ENCODE results near the gene DENND1B.
"Not testable (repeated sequence)": the region's sequence is repeated elsewhere in the genome, so short reads cannot be mapped to it uniquely, and the experiment has no call there.

The DENND1B gene

DNA sequence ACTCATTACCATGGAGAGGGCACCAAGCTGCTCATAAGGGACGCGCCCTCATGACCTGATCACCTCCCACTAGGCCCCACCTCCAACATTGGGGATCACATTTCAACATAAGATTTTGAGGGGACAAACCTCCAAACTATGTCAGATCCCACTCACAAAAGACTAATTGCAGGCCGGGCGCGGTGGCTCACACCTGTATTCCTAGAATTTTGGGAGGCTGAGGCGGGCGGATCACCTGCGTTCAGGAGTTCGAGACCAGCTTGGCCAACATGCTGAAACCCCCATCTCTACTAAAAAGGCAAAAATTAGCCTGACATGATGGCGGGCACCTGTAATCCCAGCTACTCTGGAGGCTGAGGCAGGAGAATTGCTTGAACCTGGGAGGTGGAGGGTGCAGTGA lies 278.6 kb downstream of the DENND1B start:
- Histone ChIP-seq H3K4me2 (ENCODE audit: low read depth, low read length) (no peak overlapping the region), H2AFZ (ENCODE audit: low read length) (no peak overlapping the region), H3K9me3 (replicated peaks; ENCODE audit: insufficient read depth, low read length) (no peaks in the 10 kb centered on the region), H3K79me2 (ENCODE audit: low read length) (no peaks in the 10 kb centered on the region), H3K9me2 (replicated peaks; ENCODE audit: insufficient read depth, low read length) (no peaks in the 10 kb centered on the region), H3K4me3 (ENCODE audit: low read length) (no peak overlapping the region), H3K4me1 (ENCODE audit: low read length) (no peaks in the 10 kb centered on the region), H3K9ac (ENCODE audit: low read length) (no peak overlapping the region), H4K20me1 (ENCODE audit: insufficient read depth, low read length) (no peaks in the 10 kb centered on the region), H3K27me3 (replicated peaks; ENCODE audit: insufficient read depth, low read length) (no peaks in the 10 kb centered on the region), H3K36me3 (replicated peaks; ENCODE audit: insufficient read depth, low read length) (no peaks in the 10 kb centered on the region), H3F3A (ENCODE audit: insufficient read depth, low read length) (no peaks in the 10 kb centered on the region), H3K27ac (ENCODE audit: low read length) (no peak overlapping the region)
- TF ChIP-seq EZH2 (optimal IDR thresholded peaks at IDR 0.05; ENCODE audit: low read depth, low read length): no peak
- TF ChIP-seq EZH2phosphoT487 (IDR thresholded peaks at IDR 0.05; ENCODE audit: low read length): no peak
- TF ChIP-seq, protein P1, sequence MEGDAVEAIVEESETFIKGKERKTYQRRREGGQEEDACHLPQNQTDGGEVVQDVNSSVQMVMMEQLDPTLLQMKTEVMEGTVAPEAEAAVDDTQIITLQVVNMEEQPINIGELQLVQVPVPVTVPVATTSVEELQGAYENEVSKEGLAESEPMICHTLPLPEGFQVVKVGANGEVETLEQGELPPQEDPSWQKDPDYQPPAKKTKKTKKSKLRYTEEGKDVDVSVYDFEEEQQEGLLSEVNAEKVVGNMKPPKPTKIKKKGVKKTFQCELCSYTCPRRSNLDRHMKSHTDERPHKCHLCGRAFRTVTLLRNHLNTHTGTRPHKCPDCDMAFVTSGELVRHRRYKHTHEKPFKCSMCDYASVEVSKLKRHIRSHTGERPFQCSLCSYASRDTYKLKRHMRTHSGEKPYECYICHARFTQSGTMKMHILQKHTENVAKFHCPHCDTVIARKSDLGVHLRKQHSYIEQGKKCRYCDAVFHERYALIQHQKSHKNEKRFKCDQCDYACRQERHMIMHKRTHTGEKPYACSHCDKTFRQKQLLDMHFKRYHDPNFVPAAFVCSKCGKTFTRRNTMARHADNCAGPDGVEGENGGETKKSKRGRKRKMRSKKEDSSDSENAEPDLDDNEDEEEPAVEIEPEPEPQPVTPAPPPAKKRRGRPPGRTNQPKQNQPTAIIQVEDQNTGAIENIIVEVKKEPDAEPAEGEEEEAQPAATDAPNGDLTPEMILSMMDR (IDR thresholded peaks at IDR 0.05; ENCODE audit: low read length): no peak
- no peak for DNase-seq

DNA sequence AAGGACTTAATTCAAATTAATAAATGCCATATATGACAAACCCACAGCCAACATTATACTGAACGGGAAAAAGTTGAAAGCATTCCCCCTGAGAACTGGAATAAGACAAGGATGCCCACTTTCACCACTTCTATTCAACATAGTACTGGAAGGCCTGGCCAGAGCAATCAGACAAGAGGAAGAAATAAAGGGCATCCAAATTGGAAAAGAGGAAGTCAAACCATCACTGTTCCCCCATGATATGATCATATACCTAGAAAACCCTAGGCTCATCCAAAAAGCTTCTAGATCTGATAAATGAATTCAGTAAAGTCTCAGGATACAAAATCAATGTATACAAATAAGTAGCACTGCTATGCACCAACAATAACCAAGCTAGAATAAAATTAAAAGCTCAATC lies 283.8 kb downstream of the DENND1B start:
- H3K4me2 ChIP-seq (ENCODE audit: low read depth, low read length); H3K9me2 ChIP-seq (replicated peaks; ENCODE audit: insufficient read depth, low read length); H2AFZ ChIP-seq (ENCODE audit: low read length); H3K4me3 ChIP-seq (ENCODE audit: low read length); H3K79me2 ChIP-seq (ENCODE audit: low read length); H3K27me3 ChIP-seq (replicated peaks; ENCODE audit: insufficient read depth, low read length); H3K9me3 ChIP-seq (replicated peaks; ENCODE audit: insufficient read depth, low read length); H3K9ac ChIP-seq (ENCODE audit: low read length); H3K27ac ChIP-seq (ENCODE audit: low read length); H3K4me1 ChIP-seq (ENCODE audit: low read length); H3K36me3 ChIP-seq (replicated peaks; ENCODE audit: insufficient read depth, low read length); H3F3A ChIP-seq (ENCODE audit: insufficient read depth, low read length); DNase-seq; H4K20me1 ChIP-seq (ENCODE audit: insufficient read depth, low read length): not testable (repeated sequence)

DNA sequence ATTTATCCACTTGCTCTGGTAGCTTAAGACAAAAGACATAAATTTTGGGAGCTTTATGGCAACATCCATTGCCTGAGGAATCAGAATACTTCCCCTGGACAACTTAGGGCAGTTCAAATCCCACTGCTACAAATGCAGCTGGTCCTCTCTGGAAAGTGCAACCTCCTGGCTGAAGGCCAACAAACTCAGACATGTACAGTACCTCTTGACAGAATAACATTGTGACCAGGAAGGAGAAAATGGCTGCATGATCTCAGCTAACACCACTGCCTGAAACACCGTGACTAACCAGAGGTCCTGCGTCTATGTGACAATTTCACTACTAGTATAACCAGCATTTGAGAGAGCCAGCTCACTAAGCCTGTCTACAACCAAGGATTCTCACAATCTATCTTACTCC lies 288.3 kb downstream of the DENND1B start:
- Histone ChIP-seq H3K79me2 (ENCODE audit: low read length) (no peaks in the 10 kb centered on the region), H3K9ac (ENCODE audit: low read length) (no peak overlapping the region), H2AFZ (ENCODE audit: low read length) (no peak overlapping the region), H3F3A (ENCODE audit: insufficient read depth, low read length) (no peaks in the 10 kb centered on the region), H3K27me3 (replicated peaks; ENCODE audit: insufficient read depth, low read length) (no peaks in the 10 kb centered on the region), H3K9me3 (replicated peaks; ENCODE audit: insufficient read depth, low read length) (no peaks in the 10 kb centered on the region), H3K4me1 (ENCODE audit: low read length) (no peaks in the 10 kb centered on the region), H3K36me3 (replicated peaks; ENCODE audit: insufficient read depth, low read length) (no peaks in the 10 kb centered on the region), H3K27ac (ENCODE audit: low read length) (no peak overlapping the region), H3K4me3 (ENCODE audit: low read length) (no peak overlapping the region), H3K9me2 (replicated peaks; ENCODE audit: insufficient read depth, low read length) (no peaks in the 10 kb centered on the region), H4K20me1 (ENCODE audit: insufficient read depth, low read length) (no peaks in the 10 kb centered on the region), H3K4me2 (ENCODE audit: low read depth, low read length) (no peak overlapping the region)
- no peak for TF ChIP-seq EZH2phosphoT487 (IDR thresholded peaks at IDR 0.05; ENCODE audit: low read length)
- TF ChIP-seq EZH2 (optimal IDR thresholded peaks at IDR 0.05; ENCODE audit: low read depth, low read length): no peak
- TF ChIP-seq, protein P1 (IDR thresholded peaks at IDR 0.05; ENCODE audit: low read length): no peak
- DNase-seq: no peak

DNA sequence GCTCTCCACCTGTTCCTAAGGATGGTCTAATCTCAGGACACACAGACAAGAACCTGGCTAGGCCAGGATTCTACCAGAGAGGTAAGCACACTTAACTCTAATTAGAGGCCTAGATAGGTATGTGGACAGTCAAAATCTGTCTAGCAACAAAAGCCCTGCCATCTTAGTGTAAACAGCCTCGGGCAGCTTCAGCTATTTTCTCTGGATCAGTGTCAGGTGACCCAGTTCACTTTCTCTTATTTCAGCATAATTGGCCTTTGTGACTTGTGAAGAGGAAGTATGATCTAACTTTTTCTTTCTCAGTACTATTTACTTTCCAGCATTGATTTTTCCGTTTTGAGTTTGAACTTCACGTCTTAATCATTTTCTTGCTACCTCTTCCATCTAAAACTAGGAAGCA lies 289.5 kb downstream of the DENND1B start:
- H3K9me2 ChIP-seq (replicated peaks; ENCODE audit: insufficient read depth, low read length): no peaks in the 10 kb centered on the region
- no peaks in the 10 kb centered on the region for H3K36me3 ChIP-seq (replicated peaks; ENCODE audit: insufficient read depth, low read length)
- no peaks in the 10 kb centered on the region for H3K79me2 ChIP-seq (ENCODE audit: low read length)
- H3K27me3 ChIP-seq (replicated peaks; ENCODE audit: insufficient read depth, low read length): no peaks in the 10 kb centered on the region
- DNase-seq: no peak
- no peaks in the 10 kb centered on the region for H3F3A ChIP-seq (ENCODE audit: insufficient read depth, low read length)
- H3K9me3 ChIP-seq (replicated peaks; ENCODE audit: insufficient read depth, low read length): no peaks in the 10 kb centered on the region
- no peak overlapping the region for H3K27ac ChIP-seq (ENCODE audit: low read length)
- TF ChIP-seq EZH2 (optimal IDR thresholded peaks at IDR 0.05; ENCODE audit: low read depth, low read length) (no peak), EZH2phosphoT487 (IDR thresholded peaks at IDR 0.05; ENCODE audit: low read length) (no peak)
- TF ChIP-seq, protein P1 (IDR thresholded peaks at IDR 0.05; ENCODE audit: low read length): no peak
- no peak overlapping the region for H3K4me3 ChIP-seq (ENCODE audit: low read length)
- H4K20me1 ChIP-seq (ENCODE audit: insufficient read depth, low read length): no peaks in the 10 kb centered on the region
- no peak overlapping the region for H3K4me2 ChIP-seq (ENCODE audit: low read depth, low read length)
- H2AFZ ChIP-seq (ENCODE audit: low read length): no peak overlapping the region
- H3K9ac ChIP-seq (ENCODE audit: low read length): no peak overlapping the region
- no peaks in the 10 kb centered on the region for H3K4me1 ChIP-seq (ENCODE audit: low read length)

Data from MM.1S (cell line).